Neuronal stem cell (in vitro differentiated cells): ENCODE results near the gene CCL4L2. TPM values are rescaled to one million over a fixed set of nuclear protein-coding genes. Genes with fewer than 3 reads are reported as not detected.
"Not testable (repeated sequence)": the region's sequence is repeated elsewhere in the genome, so short reads cannot be mapped to it uniquely, and the experiment has no call there.

ENCODE experiments used
- DNase-seq: peaks from one replicate; pipeline ENCODE4 v3.0.0-alpha.2; 2013; ENCODE audit warnings: low spot score
- H2AFZ ChIP-seq: one replicate; pipeline ENCODE4 v1.6.1; 2013; ENCODE audit warnings: mild to moderate bottlenecking, low read length, inconsistent platforms
- H2AK5ac ChIP-seq: 2 replicates; pipeline ENCODE4 v1.6.1; 2013; ENCODE audit warnings: low read depth, mild to moderate bottlenecking, inconsistent platforms, low read length, moderate library complexity, mixed read lengths
- H2BK120ac ChIP-seq: 2 replicates; pipeline ENCODE4 v1.6.1; 2013; ENCODE audit warnings: low read depth, mild to moderate bottlenecking, inconsistent platforms, low read length, moderate library complexity, mixed read lengths
- H2BK12ac ChIP-seq: one replicate; pipeline ENCODE4 v1.6.1; 2013; ENCODE audit warnings: low read length, inconsistent platforms
- H2BK15ac ChIP-seq: 2 replicates; pipeline ENCODE4 v1.6.1; 2013; ENCODE audit warnings: mild to moderate bottlenecking, low read length, inconsistent platforms, mixed read lengths
- H2BK5ac ChIP-seq: one replicate; pipeline ENCODE4 v1.6.1; 2013; ENCODE audit warnings: inconsistent platforms, mild to moderate bottlenecking, low read length, moderate library complexity
- H3K14ac ChIP-seq: one replicate; pipeline ENCODE4 v1.6.1; 2013; ENCODE audit warnings: low read length, inconsistent platforms
- H3K18ac ChIP-seq: 2 replicates; pipeline ENCODE4 v1.6.1; 2013; ENCODE audit warnings: low read length, inconsistent platforms
- H3K23ac ChIP-seq: 2 replicates; pipeline ENCODE4 v1.6.1; 2013; ENCODE audit warnings: low read depth, mild to moderate bottlenecking, mixed read lengths, low read length, inconsistent platforms; ENCODE audit not compliant: poor library complexity
- H3K27ac ChIP-seq: replicated peaks from 3 replicates; pipeline ENCODE4 v1.5.1; 2013; ENCODE audit warnings: low read length, inconsistent platforms
- H3K27me3 ChIP-seq, 3 experiments: 2 replicates each; pipeline ENCODE4 v1.6.1; 2013; ENCODE audit warnings: low read length in 3 of 3, mild to moderate bottlenecking in 2 of 3, inconsistent platforms in 1 of 3, low read depth in 1 of 3, mixed read lengths in 1 of 3, moderate library complexity in 1 of 3; ENCODE audit not compliant: control insufficient read depth in 3 of 3, insufficient read depth in 3 of 3
- H3K36me3 ChIP-seq, 2 donors: replicated peaks in 1 of 2; 2 replicates each; pipeline ENCODE4 v1.6.1; 2013; ENCODE audit warnings: low read length in 2 of 2; ENCODE audit not compliant: control insufficient read depth in 2 of 2, insufficient read depth in 2 of 2
- H3K4ac ChIP-seq: 2 replicates; pipeline ENCODE4 v1.6.1; 2013; ENCODE audit warnings: inconsistent platforms, mild to moderate bottlenecking, low read length, moderate library complexity
- H3K4me1 ChIP-seq, 2 donors: 1 replicate in 1 of 2; 2 replicates in 1 of 2; pipeline ENCODE4 v1.6.1; 2013; ENCODE audit warnings: low read length in 2 of 2, low read depth in 1 of 2; ENCODE audit not compliant: control insufficient read depth in 2 of 2, insufficient read depth in 1 of 2
- H3K4me2 ChIP-seq: one replicate; pipeline ENCODE4 v1.6.1; 2013; ENCODE audit warnings: mild to moderate bottlenecking, low read length, inconsistent platforms; ENCODE audit not compliant: insufficient read depth, poor library complexity, severe bottlenecking
- H3K4me3 ChIP-seq, 2 donors: 2 replicates each; pipeline ENCODE4 v1.5.1; 2013; ENCODE audit warnings: low read length in 2 of 2, mild to moderate bottlenecking in 2 of 2, inconsistent platforms in 1 of 2, moderate library complexity in 1 of 2
- H3K79me1 ChIP-seq: one replicate; pipeline ENCODE4 v1.6.1; 2013; ENCODE audit warnings: low read depth, mild to moderate bottlenecking, inconsistent platforms, low read length, moderate library complexity
- H3K9ac ChIP-seq: one replicate; pipeline ENCODE4 v1.6.1; 2013; ENCODE audit warnings: mild to moderate bottlenecking, low read depth, low read length, inconsistent platforms; ENCODE audit not compliant: poor library complexity
- H3K9me3 ChIP-seq, 2 donors: replicated peaks in 1 of 2; 2 replicates each; pipeline versions ENCODE3 to v1.6.1; 2013; ENCODE audit warnings: low read length in 2 of 2, mild to moderate bottlenecking in 2 of 2, inconsistent platforms in 1 of 2, low read depth in 1 of 2, mixed read lengths in 1 of 2, moderate library complexity in 1 of 2; ENCODE audit not compliant: control insufficient read depth in 2 of 2, insufficient read depth in 1 of 2
- H4K8ac ChIP-seq: one replicate; pipeline ENCODE4 v1.6.1; 2013; ENCODE audit warnings: low read depth, mild to moderate bottlenecking, inconsistent platforms, low read length, moderate library complexity
- H4K91ac ChIP-seq: one replicate; pipeline ENCODE4 v1.6.1; 2013; ENCODE audit warnings: low read length, low read depth, mild to moderate bottlenecking, inconsistent platforms; ENCODE audit not compliant: poor library complexity
- WGBS, 2 donors: extraction: QIAGEN DNeasy Blood & Tissue Kit; methylation state at CpG; one replicate each; pipeline ENCODE4 v1.1.7; 2013; ENCODE audit warnings: missing lambda C conversion rate in 2 of 2, mixed read lengths in 1 of 2; ENCODE audit not compliant: insufficient read length in 2 of 2, insufficient replicate concordance in 1 of 2; ENCODE audit errors: extremely low coverage in 2 of 2; 5-methylcytosine and 5-hydroxymethylcytosine counted together
- small RNA-seq: library from polyadenylated mRNA; stranded (forward); fragments of <200 nt; extraction: miRNeasy Mini kit (QIAGEN cat#:217004); gene quantifications from one replicate; pipeline ENCODE3, GENCODE V24; 2013; ENCODE audit not compliant: insufficient read depth

The CCL4L2 gene

DNA sequence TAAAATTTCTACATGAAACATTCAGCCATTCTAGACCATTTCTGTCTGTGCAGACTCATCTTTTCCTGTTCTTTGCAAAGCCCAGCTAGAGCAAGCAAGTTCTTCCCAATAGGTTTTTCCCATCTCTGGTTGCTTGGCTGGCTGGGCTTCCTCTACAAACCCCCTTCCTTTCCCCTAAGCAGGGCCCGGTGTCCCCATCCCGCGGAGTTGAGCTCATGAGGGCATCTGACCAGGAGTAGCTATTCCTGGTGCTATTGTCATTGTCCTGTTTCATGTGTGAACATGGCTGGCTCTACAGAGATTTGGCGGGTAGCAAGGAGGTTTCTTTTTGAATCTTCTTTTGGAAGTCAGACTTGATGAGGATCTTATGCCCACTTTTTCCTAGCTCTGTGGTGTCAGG, 31.2 kb downstream of the CCL4L2 start:
- H3K23ac ChIP-seq, H2BK5ac ChIP-seq, H3K4me3 ChIP-seq, H2BK15ac ChIP-seq, H2AFZ ChIP-seq, H3K4me1 ChIP-seq, H3K4ac ChIP-seq, DNase-seq, H3K4me2 ChIP-seq, H2BK120ac ChIP-seq, H3K36me3 ChIP-seq, H3K9ac ChIP-seq, H3K9me3 ChIP-seq, H3K27me3 ChIP-seq, H2AK5ac ChIP-seq, H4K91ac ChIP-seq, H2BK12ac ChIP-seq, H3K14ac ChIP-seq, H3K27ac ChIP-seq, H3K18ac ChIP-seq, H3K79me1 ChIP-seq, H4K8ac ChIP-seq: not testable (repeated sequence)
- no CpG with 5 or more reads among the region's 4 CpGs for WGBS, 2 donors

Small RNA genes lying within 50 kb of the gene (small RNA-seq; reads per million reads assigned to genes)
- gene AC243829.3 (not detected), gene AC243829.6 (not detected)
